ENCODE measurements around the gene TNFAIP2. TPM values are rescaled to one million over a fixed set of nuclear protein-coding genes. Genes with fewer than 3 reads are reported as not detected.

Gene TNFAIP2
- total RNA-seq, 1 experiment from 2014 or later: 87.3 TPM

GRCh38 chr14:103126873-103127304 lies 3.6 kb downstream of the TNFAIP2 start:
- Histone ChIP-seq H3K36me3 (ENCODE audit: low read depth, low read length) (peaks cover 3% of the 10 kb centered on the region; the same call in 1 of the 2 replicates), H3K27me3 (ENCODE audit: low read length) (no peaks in the 10 kb centered on the region), H3K4me3 (ENCODE audit: low read length) (peak overlapping the region; percentile 47; the same call in 1 of the 2 replicates), H3K9me3 (ENCODE audit: low read length) (no peaks in the 10 kb centered on the region), H4K20me1 (ENCODE audit: low read length) (0 out of 2 replicates have a peak, but pooled peaks cover 6% of the 10 kb centered on the region), H3K4me1 (ENCODE audit: insufficient read depth, low read length) (peaks cover 72% of the 10 kb centered on the region), H3K9me2 (replicated peaks; ENCODE audit: low read length) (no peaks in the 10 kb centered on the region), H3K4me2 (ENCODE audit: low read length) (peak overlapping the region; percentile 88), H3K79me2 (ENCODE audit: low read length) (peaks cover 44% of the 10 kb centered on the region), H3F3A (ENCODE audit: low read length, unreplicated experiment) (peaks cover 3% of the 10 kb centered on the region), H2AFZ (ENCODE audit: low read length) (no peak overlapping the region), H3K9ac (ENCODE audit: low read length) (no peak overlapping the region), H3K27ac (ENCODE audit: low read length) (no peak overlapping the region)
- BruUV-seq (replicated peaks): no TSS peak
- CTCF ChIA-PET: interaction anchor here (0.6 to 1.9 kb wide), 3 partner anchors 11 to 22 kb away, joined by 3 to 8 read pairs (median 4); no protein-coding TSS in a partner anchor
- peak; percentile 49 for ATAC-seq
- POLR2A ChIA-PET (ENCODE audit: unreplicated experiment): interaction anchor here (0.7 kb wide), 1 partner anchor 207 kb away, joined by 4 read pairs; the partner anchor contains the start of gene EIF5
- DNase-seq: peak; percentile 70
- TF ChIP-seq EZH2 (IDR thresholded peaks at IDR 0.05; ENCODE audit: low read length, unreplicated experiment) (no peak), EZH2phosphoT487 (IDR thresholded peaks at IDR 0.05; ENCODE audit: borderline replicate concordance, low read length) (peak; percentile 76; the same call in 1 of the 2 replicates)
- intact Hi-C loops (cut with micrococcal nuclease): loop anchor here (5.0 kb wide), 1 partner anchor 165 kb away; no protein-coding TSS in a partner anchor

DNA sequence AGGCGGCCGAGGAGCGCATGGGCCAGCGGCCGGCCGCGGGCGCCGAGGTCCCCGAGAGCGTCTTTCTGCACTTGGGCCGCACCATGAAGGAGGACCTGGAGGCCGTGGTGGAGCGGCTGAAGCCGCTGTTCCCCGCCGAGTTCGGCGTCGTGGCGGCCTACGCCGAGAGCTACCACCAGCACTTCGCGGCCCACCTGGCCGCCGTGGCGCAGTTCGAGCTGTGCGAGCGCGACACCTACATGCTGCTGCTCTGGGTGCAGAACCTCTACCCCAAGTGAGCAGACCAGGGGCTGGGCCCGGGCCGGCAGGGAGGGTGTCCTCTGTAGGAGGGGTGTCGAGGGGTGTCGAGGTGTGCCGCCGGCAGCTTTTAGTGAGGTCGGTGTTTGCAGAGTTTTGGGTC lies 4.1 kb downstream of the TNFAIP2 start:
- H3K27ac ChIP-seq (ENCODE audit: low read length): no peak overlapping the region
- no peak overlapping the region for H3K4me3 ChIP-seq (ENCODE audit: low read length)
- no peaks in the 10 kb centered on the region for H3K27me3 ChIP-seq (ENCODE audit: low read length)
- ATAC-seq: no peak
- intact Hi-C loops (cut with micrococcal nuclease): loop anchor here (5.0 kb wide), 1 partner anchor 165 kb away; no protein-coding TSS in a partner anchor
- no peaks in the 10 kb centered on the region for H3K9me2 ChIP-seq (replicated peaks; ENCODE audit: low read length)
- 0 out of 2 replicates have a peak, but pooled peaks cover 6% of the 10 kb centered on the region for H4K20me1 ChIP-seq (ENCODE audit: low read length)
- BruUV-seq (replicated peaks): no TSS peak
- H3K4me2 ChIP-seq (ENCODE audit: low read length): peak overlapping the region; percentile 73; the same call in 1 of the 2 replicates
- peaks cover 3% of the 10 kb centered on the region for H3F3A ChIP-seq (ENCODE audit: low read length, unreplicated experiment)
- H3K4me1 ChIP-seq (ENCODE audit: insufficient read depth, low read length): peaks cover 67% of the 10 kb centered on the region
- CTCF ChIA-PET: interaction anchor here (0.9 to 1.9 kb wide), 2 partner anchors 10 to 22 kb away, joined by 3 to 8 read pairs; no protein-coding TSS in a partner anchor
- TF ChIP-seq EZH2 (IDR thresholded peaks at IDR 0.05; ENCODE audit: low read length, unreplicated experiment) (no peak), EZH2phosphoT487 (IDR thresholded peaks at IDR 0.05; ENCODE audit: borderline replicate concordance, low read length) (no peak)
- TF ChIP-seq, protein P1, sequence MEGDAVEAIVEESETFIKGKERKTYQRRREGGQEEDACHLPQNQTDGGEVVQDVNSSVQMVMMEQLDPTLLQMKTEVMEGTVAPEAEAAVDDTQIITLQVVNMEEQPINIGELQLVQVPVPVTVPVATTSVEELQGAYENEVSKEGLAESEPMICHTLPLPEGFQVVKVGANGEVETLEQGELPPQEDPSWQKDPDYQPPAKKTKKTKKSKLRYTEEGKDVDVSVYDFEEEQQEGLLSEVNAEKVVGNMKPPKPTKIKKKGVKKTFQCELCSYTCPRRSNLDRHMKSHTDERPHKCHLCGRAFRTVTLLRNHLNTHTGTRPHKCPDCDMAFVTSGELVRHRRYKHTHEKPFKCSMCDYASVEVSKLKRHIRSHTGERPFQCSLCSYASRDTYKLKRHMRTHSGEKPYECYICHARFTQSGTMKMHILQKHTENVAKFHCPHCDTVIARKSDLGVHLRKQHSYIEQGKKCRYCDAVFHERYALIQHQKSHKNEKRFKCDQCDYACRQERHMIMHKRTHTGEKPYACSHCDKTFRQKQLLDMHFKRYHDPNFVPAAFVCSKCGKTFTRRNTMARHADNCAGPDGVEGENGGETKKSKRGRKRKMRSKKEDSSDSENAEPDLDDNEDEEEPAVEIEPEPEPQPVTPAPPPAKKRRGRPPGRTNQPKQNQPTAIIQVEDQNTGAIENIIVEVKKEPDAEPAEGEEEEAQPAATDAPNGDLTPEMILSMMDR (conservative IDR thresholded peaks at IDR 0.05; ENCODE audit: low read depth, low read length): no peak
- POLR2A ChIA-PET (ENCODE audit: unreplicated experiment): interaction anchor here (0.5 kb wide), 1 partner anchor 167 kb away, joined by 7 read pairs; no protein-coding TSS in a partner anchor
- DNase-seq: no peak
- H2AFZ ChIP-seq (ENCODE audit: low read length): no peak overlapping the region
- peaks cover 3% of the 10 kb centered on the region; the same call in 1 of the 2 replicates for H3K36me3 ChIP-seq (ENCODE audit: low read depth, low read length)
- H3K79me2 ChIP-seq (ENCODE audit: low read length): peaks cover 44% of the 10 kb centered on the region
- H3K9me3 ChIP-seq (ENCODE audit: low read length): no peaks in the 10 kb centered on the region
- no peak overlapping the region for H3K9ac ChIP-seq (ENCODE audit: low read length)

- Histone ChIP-seq H3K4me3 (ENCODE audit: low read length) (peak overlapping the region; percentile 32; the same call in 1 of the 2 replicates), H3K36me3 (ENCODE audit: low read depth, low read length) (peaks cover 8% of the 10 kb centered on the region), H3K4me2 (ENCODE audit: low read length) (peak overlapping the region; percentile 73), H4K20me1 (ENCODE audit: low read length) (0 out of 2 replicates have a peak, but pooled peaks cover 6% of the 10 kb centered on the region), H3K27me3 (ENCODE audit: low read length) (no peaks in the 10 kb centered on the region), H2AFZ (ENCODE audit: low read length) (no peak overlapping the region), H3K4me1 (ENCODE audit: insufficient read depth, low read length) (peaks cover 61% of the 10 kb centered on the region), H3F3A (ENCODE audit: low read length, unreplicated experiment) (peaks cover 3% of the 10 kb centered on the region), H3K9me2 (replicated peaks; ENCODE audit: low read length) (no peaks in the 10 kb centered on the region), H3K9me3 (ENCODE audit: low read length) (no peaks in the 10 kb centered on the region), H3K27ac (ENCODE audit: low read length) (peak overlapping the region; percentile 73), H3K79me2 (ENCODE audit: low read length) (peaks cover 44% of the 10 kb centered on the region), H3K9ac (ENCODE audit: low read length) (no peak overlapping the region)
- intact Hi-C loops (cut with micrococcal nuclease): loop anchor here (5.0 kb wide), 1 partner anchor 164 kb away; no protein-coding TSS in a partner anchor
- POLR2A ChIA-PET (ENCODE audit: unreplicated experiment): interaction anchor here (0.5 kb wide), 1 partner anchor 166 kb away, joined by 7 read pairs; no protein-coding TSS in a partner anchor
- ATAC-seq (peak; percentile 1), DNase-seq (no peak)
- TF ChIP-seq, protein P1 (conservative IDR thresholded peaks at IDR 0.05; ENCODE audit: low read depth, low read length): no peak
- TF ChIP-seq EZH2 (IDR thresholded peaks at IDR 0.05; ENCODE audit: low read length, unreplicated experiment) (no peak), EZH2phosphoT487 (IDR thresholded peaks at IDR 0.05; ENCODE audit: borderline replicate concordance, low read length) (no peak)
- BruUV-seq (replicated peaks): no TSS peak
- CTCF ChIA-PET: no interaction called here
These were observed 4.8 kb downstream of the TNFAIP2 start for GRCh38 chr14:103127861-103128598.

Data from PC-3 (cell line).